IMR-90 (cell line): ENCODE results near the gene INHBE. TPM values are rescaled to one million over a fixed set of nuclear protein-coding genes. Genes with fewer than 3 reads are reported as not detected.

Experiments
- ATAC-seq: fragments of 200-7000 bp; cut with Tn5 transposase; 2 replicates; pipeline ENCODE4 v1.9.1; 2020; ENCODE audit warnings: low read depth, mild to moderate bottlenecking, moderate library complexity
- BruUV-seq: library from RNA; stranded (reverse); fragments of 400-500 nt; replicated peaks from 2 replicates; lab custom pipeline; 2021; lab: Mats Ljungman, UMichigan
- CTCF ChIA-PET: fragments of 300-600 bp; formaldehyde crosslinking; extraction: SDS; loops from one replicate; lab custom pipeline; 2021; ENCODE audit warnings: antibody characterized with exemption; lab: Yijun Ruan, JAX
- POLR2A ChIA-PET: fragments of 300-600 bp; sonication (Branson Sonifier 250); formaldehyde crosslinking; loops from one replicate; lab custom pipeline; 2022; ENCODE audit warnings: antibody characterized with exemption; ENCODE audit not compliant: unreplicated experiment; lab: Charles Lee
- DNase-seq: peaks from one replicate; pipeline ENCODE4 v3.0.0; 2013
- H2AFZ ChIP-seq: replicated peaks from 2 replicates; pipeline ENCODE3; 2013; ENCODE audit warnings: low read length, mild to moderate bottlenecking; ENCODE audit not compliant: poor library complexity
- H2AK5ac ChIP-seq: 2 replicates; pipeline ENCODE4 v1.6.1; 2013; ENCODE audit warnings: low read depth, low read length, inconsistent platforms
- H2AK9ac ChIP-seq: replicated peaks from 2 replicates; pipeline ENCODE3; 2013; ENCODE audit warnings: mild to moderate bottlenecking, low read depth, low read length, moderate library complexity; ENCODE audit not compliant: poor library complexity
- H2BK120ac ChIP-seq: 2 replicates; pipeline ENCODE4 v1.6.1; 2013; ENCODE audit warnings: low read depth, low read length, inconsistent platforms
- H2BK15ac ChIP-seq: 3 replicates; pipeline ENCODE4 v1.6.1; 2013; ENCODE audit warnings: low read depth, low read length, inconsistent platforms
- H2BK20ac ChIP-seq: 2 replicates; pipeline ENCODE4 v1.6.1; 2013; ENCODE audit warnings: low read depth, mild to moderate bottlenecking, inconsistent platforms, low read length, moderate library complexity
- H2BK5ac ChIP-seq: 2 replicates; pipeline ENCODE4 v1.6.1; 2013; ENCODE audit warnings: mild to moderate bottlenecking, low read depth, low read length, inconsistent platforms; ENCODE audit not compliant: poor library complexity, severe bottlenecking
- H3K14ac ChIP-seq: replicated peaks from 2 replicates; pipeline ENCODE4 v1.6.1; 2013; ENCODE audit warnings: low read depth, low read length, inconsistent platforms
- H3K18ac ChIP-seq: 2 replicates; pipeline ENCODE4 v1.6.1; 2013; ENCODE audit warnings: low read depth, low read length, control low read depth
- H3K23ac ChIP-seq: 2 replicates; pipeline ENCODE4 v1.6.1; 2013; ENCODE audit warnings: low read depth, low read length, inconsistent platforms
- H3K27ac ChIP-seq: 2 replicates; pipeline ENCODE4 v1.5.1; 2013; ENCODE audit warnings: mild to moderate bottlenecking, control low read depth, low read length; ENCODE audit not compliant: insufficient read depth
- H3K27me3 ChIP-seq: 2 replicates; pipeline ENCODE4 v1.6.1; 2013; ENCODE audit warnings: low read length; ENCODE audit not compliant: control insufficient read depth, insufficient read depth
- H3K36me3 ChIP-seq: 2 replicates; pipeline ENCODE4 v1.6.1; 2013; ENCODE audit warnings: low read length, mixed read lengths; ENCODE audit not compliant: control insufficient read depth, insufficient read depth
- H3K4ac ChIP-seq: 2 replicates; pipeline ENCODE4 v1.6.1; 2013; ENCODE audit warnings: low read depth, low read length, inconsistent platforms
- H3K4me1 ChIP-seq: 2 replicates; pipeline ENCODE4 v1.6.1; 2013; ENCODE audit warnings: low read length, mixed read lengths; ENCODE audit not compliant: control insufficient read depth, insufficient read depth
- H3K4me2 ChIP-seq: 2 replicates; pipeline ENCODE4 v1.6.1; 2013; ENCODE audit warnings: low read depth, mild to moderate bottlenecking, control low read depth, low read length, moderate library complexity
- H3K4me3 ChIP-seq: 2 replicates; pipeline ENCODE4 v1.5.1; 2013; ENCODE audit warnings: low read depth, mild to moderate bottlenecking, control low read depth, low read length, moderate library complexity; ENCODE audit not compliant: insufficient read depth
- H3K56ac ChIP-seq: 2 replicates; pipeline ENCODE4 v1.6.1; 2013; ENCODE audit warnings: low read length, inconsistent platforms; ENCODE audit not compliant: insufficient read depth; ENCODE audit errors: extremely low read depth
- H3K79me1 ChIP-seq, 2 experiments: 2 replicates each; pipeline ENCODE4 v1.6.1; 2013; ENCODE audit warnings: low read length in 2 of 2, inconsistent platforms in 1 of 2, low read depth in 1 of 2
- H3K9ac ChIP-seq: 2 replicates; pipeline ENCODE4 v1.6.1; 2013; ENCODE audit warnings: low read depth, low read length, control low read depth
- H3K9me1 ChIP-seq: 2 replicates; pipeline ENCODE4 v1.6.1; 2013; ENCODE audit warnings: low read length, inconsistent platforms; ENCODE audit not compliant: insufficient read depth
- H3K9me3 ChIP-seq: 2 replicates; pipeline ENCODE4 v1.6.1; 2013; ENCODE audit warnings: low read length; ENCODE audit not compliant: control insufficient read depth, insufficient read depth
- H4K20me1 ChIP-seq: 2 replicates; pipeline ENCODE4 v1.6.1; 2013; ENCODE audit warnings: low read length, inconsistent platforms; ENCODE audit not compliant: insufficient read depth
- H4K5ac ChIP-seq: 2 replicates; pipeline ENCODE4 v1.6.1; 2013; ENCODE audit warnings: mild to moderate bottlenecking, low read depth, low read length, control low read depth
- H4K8ac ChIP-seq, 2 experiments: 2 replicates each; pipeline ENCODE4 v1.6.1; 2013; ENCODE audit warnings: low read depth in 2 of 2, low read length in 2 of 2, control low read depth in 1 of 2, inconsistent platforms in 1 of 2
- H4K91ac ChIP-seq: 2 replicates; pipeline ENCODE4 v1.6.1; 2013; ENCODE audit warnings: low read depth, low read length, inconsistent platforms; ENCODE audit not compliant: insufficient read depth
- MAZ ChIP-seq: IDR thresholded peaks from 2 replicates; pipeline ENCODE4 v1.6.1; 2012; ENCODE audit warnings: low read depth, mild to moderate bottlenecking, low read length, improper control_type of control experiment, moderate library complexity, borderline replicate concordance
- RFX5 ChIP-seq: IDR thresholded peaks from 2 replicates; pipeline ENCODE4 v1.8.0; 2012; ENCODE audit warnings: low read depth, mild to moderate bottlenecking, low read length, moderate library complexity
- WGBS, 2 experiments: methylation state at CpG; one replicate each; pipeline versions ENCODE4 v1.1.5 to v1.1.7; 2013; ENCODE audit warnings: missing lambda C conversion rate in 2 of 2; ENCODE audit not compliant: insufficient read length in 1 of 2; ENCODE audit errors: extremely low coverage in 2 of 2; 5-methylcytosine and 5-hydroxymethylcytosine counted together
- dilution Hi-C: fragments of 300-500 bp; cut with HindIII; formaldehyde crosslinking; loops from one replicate; pipeline ENCODE4 v1.14.3; 2018; ENCODE audit warnings: low sequenced_read_pairs; ENCODE audit not compliant: unreplicated experiment
- in situ Hi-C: fragments of 300-500 bp; cut with MboI; formaldehyde crosslinking; loops from 3 replicates; pipeline ENCODE4 v1.14.3; 2019; ENCODE audit warnings: low sequenced_read_pairs, inconsistent platforms, mixed read lengths
- intact Hi-C: fragments of 100-400 bp; cut with micrococcal nuclease; formaldehyde crosslinking; loops from 2 replicates; pipeline ENCODE4 v1.10.0; 2022
- polyA plus RNA-seq, 3 experiments: library from polyadenylated mRNA; depleted of rRNA; stranded (reverse); fragments of >200 nt; gene quantifications; 2 replicates each; pipeline ENCODE4 v1.2.3, GENCODE V29; 2012; ENCODE audit warnings: low replicate concordance in 1 of 3
- total RNA-seq: library from RNA; depleted of rRNA; stranded (reverse); fragments of >200 nt; gene quantifications from 2 replicates; pipeline ENCODE4 v1.2.3, GENCODE V29; 2012

Gene INHBE
- total and polyA plus RNA-seq, 2 of the 4 experiments (the other 2 are of a cell fraction) = 0.90 to 1.7 TPM

- Histone ChIP-seq H2BK5ac (no peak overlapping the region), H3K27ac (no peak overlapping the region), H3K4me1 (peaks cover 12% of the 10 kb centered on the region), H4K91ac (peak overlapping the region; percentile 41; the same call in 1 of the 2 replicates), H2BK20ac (no peak overlapping the region), H3K23ac (peak overlapping the region; percentile 52; the same call in 1 of the 2 replicates), H3K9me3 (no peaks in the 10 kb centered on the region), H2AK5ac (peak overlapping the region; percentile 20), H3K27me3 (no peaks in the 10 kb centered on the region), H2AK9ac (peak overlapping the region; percentile 87), H2AFZ (peak overlapping the region; percentile 78), H3K9ac (0 out of 2 replicates have a peak overlapping the region, but pooled peaks have one; percentile 3), H2BK120ac (no peak overlapping the region), H3K14ac (peak overlapping the region; percentile 58; the same call in 1 of the 2 replicates), H4K5ac (no peak overlapping the region), H3K56ac (peak overlapping the region; percentile 37; the same call in 1 of the 2 replicates), H3K4me2 (peak overlapping the region; percentile 53), H3K4ac (peak overlapping the region; percentile 62; the same call in 1 of the 2 replicates), H2BK15ac (no peak overlapping the region), H3K4me3 (peak overlapping the region; percentile 56), H3K18ac (no peak overlapping the region), H4K8ac (peak overlapping the region in 1 of 2 experiments; percentile 2; a peak in 1 of 4 replicates), H3K36me3 (no peaks in the 10 kb centered on the region), H3K9me1 (peaks cover 3% of the 10 kb centered on the region; the same call in 1 of the 2 replicates), H3K79me1 (peaks cover 0 to 6% of the 10 kb centered on the region in 2 experiments; a peak in 1 of 4 replicates), H4K20me1 (no peaks in the 10 kb centered on the region)
- in situ Hi-C loops (no loop called here), dilution Hi-C loops (no loop called here), intact Hi-C loops (loop anchor here (5.0 kb wide), 1 partner anchor 161 kb away; no protein-coding TSS in a partner anchor)
- ATAC-seq (no peak), DNase-seq (no peak)
- WGBS, 2 experiments = no CpG with 5 or more reads among the region's 19 CpGs
- BruUV-seq = no TSS peak
- ChIA-PET CTCF (no interaction called here), POLR2A (no interaction called here)
- TF ChIP-seq RFX5 (no peak), MAZ (no peak)
Observed at GRCh38 chr12:57460841-57461275, 5.8 kb downstream of the INHBE start.
